BLaER1 (cell line): ENCODE data around the gene UTF1.
"Not testable (repeated sequence)": the region's sequence is repeated elsewhere in the genome, so short reads cannot be mapped to it uniquely, and the experiment has no call there.

Experiments
- H3K27ac ChIP-seq: shearing (Covaris generic); formaldehyde crosslinking; 2 replicates; pipeline ENCODE4 v1.8.1; 2022
- H3K27me3 ChIP-seq: shearing (Covaris generic); formaldehyde crosslinking; 2 replicates; pipeline ENCODE4 v1.8.1; 2022
- H3K36me3 ChIP-seq: shearing (Covaris generic); formaldehyde crosslinking; 2 replicates; pipeline ENCODE4 v1.8.1; 2022
- H3K4me1 ChIP-seq: shearing (Covaris generic); formaldehyde crosslinking; 2 replicates; pipeline ENCODE4 v1.8.1; 2022
- H3K4me2 ChIP-seq: shearing (Covaris generic); formaldehyde crosslinking; 2 replicates; pipeline ENCODE4 v1.8.1; 2022
- H3K4me3 ChIP-seq: shearing (Covaris generic); formaldehyde crosslinking; 2 replicates; pipeline ENCODE4 v1.8.1; 2022
- H3K9ac ChIP-seq: shearing (Covaris generic); formaldehyde crosslinking; 2 replicates; pipeline ENCODE4 v1.8.1; 2022
- H3K9me3 ChIP-seq: shearing (Covaris generic); formaldehyde crosslinking; 2 replicates; pipeline ENCODE4 v1.8.1; 2022
- H4K20me1 ChIP-seq: shearing (Covaris generic); formaldehyde crosslinking; 2 replicates; pipeline ENCODE4 v1.8.1; 2022
- Cebpa-rat ChIP-seq: shearing (Covaris generic); IDR thresholded peaks from 2 replicates; pipeline ENCODE4 v1.8.1; 2022

Gene UTF1

GRCh38 chr10:133221331-133221730 is 8.7 kb upstream of the UTF1 start:
- peaks cover 9% of the 10 kb centered on the region; the same call in 1 of the 2 replicates for H4K20me1 ChIP-seq
- no peak overlapping the region for H3K4me3 ChIP-seq
- H3K9ac ChIP-seq = no peak overlapping the region
- H3K9me3 ChIP-seq = no peaks in the 10 kb centered on the region
- H3K4me2 ChIP-seq = no peak overlapping the region
- TF ChIP-seq Cebpa-rat = no peak
- peaks cover 41% of the 10 kb centered on the region for H3K4me1 ChIP-seq
- H3K27ac ChIP-seq = no peak overlapping the region
- no peaks in the 10 kb centered on the region for H3K36me3 ChIP-seq
- peaks cover 20% of the 10 kb centered on the region for H3K27me3 ChIP-seq

- H3K4me2 ChIP-seq, H3K9ac ChIP-seq, H3K4me3 ChIP-seq, H3K36me3 ChIP-seq, H3K27ac ChIP-seq, H3K9me3 ChIP-seq: not testable (repeated sequence)
- peaks cover 46% of the 10 kb centered on the region for H3K4me1 ChIP-seq
- H4K20me1 ChIP-seq = peaks cover 12% of the 10 kb centered on the region; the same call in 1 of the 2 replicates
- peaks cover 25% of the 10 kb centered on the region for H3K27me3 ChIP-seq
These were observed 8.3 kb upstream of the UTF1 start for GRCh38 chr10:133221756-133222155.

GRCh38 chr10:133224076-133224475 is 5.9 kb upstream of the UTF1 start:
- H3K4me1 ChIP-seq = peaks cover 38% of the 10 kb centered on the region
- H4K20me1 ChIP-seq = peaks cover 13% of the 10 kb centered on the region; the same call in 1 of the 2 replicates
- H3K9me3 ChIP-seq = no peaks in the 10 kb centered on the region
- no peak overlapping the region for H3K4me3 ChIP-seq
- H3K9ac ChIP-seq = no peak overlapping the region
- TF ChIP-seq Cebpa-rat = no peak
- H3K36me3 ChIP-seq = no peaks in the 10 kb centered on the region
- peaks cover 43% of the 10 kb centered on the region for H3K27me3 ChIP-seq
- H3K4me2 ChIP-seq = no peak overlapping the region
- H3K27ac ChIP-seq = no peak overlapping the region

- no peak for TF ChIP-seq Cebpa-rat
- Histone ChIP-seq H3K27ac (peak overlapping the region; percentile 41), H3K9ac (peak overlapping the region; percentile 41), H3K9me3 (no peaks in the 10 kb centered on the region), H4K20me1 (peaks cover 8% of the 10 kb centered on the region; the same call in 1 of the 2 replicates), H3K4me3 (no peak overlapping the region), H3K36me3 (no peaks in the 10 kb centered on the region), H3K27me3 (peaks cover 46% of the 10 kb centered on the region), H3K4me1 (peaks cover 35% of the 10 kb centered on the region), H3K4me2 (peak overlapping the region; percentile 84)
These were observed 5.2 kb upstream of the UTF1 start for GRCh38 chr10:133224756-133225372.

- no peaks in the 10 kb centered on the region for H3K36me3 ChIP-seq
- peaks cover 55% of the 10 kb centered on the region for H3K27me3 ChIP-seq
- peak overlapping the region; percentile 41 for H3K27ac ChIP-seq
These were observed 4.3 kb upstream of the UTF1 start for GRCh38 chr10:133225707-133226191.

GRCh38 chr10:133226251-133226808 is 3.7 kb upstream of the UTF1 start:
- Histone ChIP-seq H3K9me3 (no peaks in the 10 kb centered on the region; the same call in 1 of the 2 replicates), H4K20me1 (peaks cover 12% of the 10 kb centered on the region; the same call in 1 of the 2 replicates), H3K36me3 (no peaks in the 10 kb centered on the region), H3K4me2 (peak overlapping the region; percentile 84), H3K27ac (no peak overlapping the region), H3K4me1 (peaks cover 42% of the 10 kb centered on the region), H3K4me3 (no peak overlapping the region), H3K9ac (no peak overlapping the region), H3K27me3 (peaks cover 61% of the 10 kb centered on the region)
- no peak for TF ChIP-seq Cebpa-rat

More at GRCh38 chr10:133225707-133226191, 4.3 kb upstream of the UTF1 start:
- peak overlapping the region; percentile 84 for H3K4me2 ChIP-seq
- H3K9me3 ChIP-seq = no peaks in the 10 kb centered on the region; the same call in 1 of the 2 replicates
- H3K4me1 ChIP-seq = peaks cover 38% of the 10 kb centered on the region
- H4K20me1 ChIP-seq = peaks cover 8% of the 10 kb centered on the region; the same call in 1 of the 2 replicates
- peak overlapping the region; percentile 41 for H3K9ac ChIP-seq
- TF ChIP-seq Cebpa-rat = no peak
- 0 out of 2 replicates have a peak overlapping the region, but pooled peaks have one; percentile 17 for H3K4me3 ChIP-seq

GRCh38 chr10:133227256-133227655 is 2.8 kb upstream of the UTF1 start:
- Histone ChIP-seq H3K4me1 (peaks cover 51% of the 10 kb centered on the region), H3K4me3 (no peak overlapping the region), H3K27ac (no peak overlapping the region), H3K9ac (no peak overlapping the region), H3K4me2 (no peak overlapping the region), H3K9me3 (no peaks in the 10 kb centered on the region; the same call in 1 of the 2 replicates), H4K20me1 (peaks cover 19% of the 10 kb centered on the region; the same call in 1 of the 2 replicates), H3K36me3 (no peaks in the 10 kb centered on the region), H3K27me3 (peaks cover 70% of the 10 kb centered on the region)
- no peak for TF ChIP-seq Cebpa-rat

GRCh38 chr10:133229265-133230043 is 563 bp upstream of the UTF1 start:
- TF ChIP-seq Cebpa-rat = no peak
- H3K9me3 ChIP-seq = no peaks in the 10 kb centered on the region; the same call in 1 of the 2 replicates
- H3K27me3 ChIP-seq = peaks cover 92% of the 10 kb centered on the region
- no peak overlapping the region for H3K9ac ChIP-seq
- no peaks in the 10 kb centered on the region for H3K36me3 ChIP-seq
- H3K27ac ChIP-seq = no peak overlapping the region
- H3K4me1 ChIP-seq = peaks cover 51% of the 10 kb centered on the region
- peak overlapping the region; percentile 42 for H3K4me2 ChIP-seq
- H4K20me1 ChIP-seq = peaks cover 28% of the 10 kb centered on the region; the same call in 1 of the 2 replicates
- no peak overlapping the region for H3K4me3 ChIP-seq

- no peaks in the 10 kb centered on the region; the same call in 1 of the 2 replicates for H3K9me3 ChIP-seq
- H4K20me1 ChIP-seq = peaks cover 34% of the 10 kb centered on the region; the same call in 1 of the 2 replicates
- no peak overlapping the region for H3K27ac ChIP-seq
- peaks cover 46% of the 10 kb centered on the region for H3K4me1 ChIP-seq
- no peak for TF ChIP-seq Cebpa-rat
- H3K4me2 ChIP-seq = peak overlapping the region; percentile 73
- peaks cover 98% of the 10 kb centered on the region for H3K27me3 ChIP-seq
- no peak overlapping the region for H3K9ac ChIP-seq
- H3K36me3 ChIP-seq = no peaks in the 10 kb centered on the region
- H3K4me3 ChIP-seq = peak overlapping the region; percentile 53
These were observed 574 bp downstream of the UTF1 start for GRCh38 chr10:133230387-133231195.
